NCI-H146 treated with DMSO at 0.1 percent for 48 hours (cell line): ENCODE measurements around the gene EFCAB5.
A peak's percentile ranks its signal among the peaks of the same experiment; 100 is the strongest.
"Not testable (repeated sequence)": the region's sequence is repeated elsewhere in the genome, so short reads cannot be mapped to it uniquely, and the experiment has no call there.

Experiments
- DNase-seq: peaks from one replicate; lab custom pipeline; 2025; ENCODE audit not compliant: unreplicated experiment; lab: John Stamatoyannopoulos, UW

EFCAB5 gene

GRCh38 chr17:29933379-29933778, 8.1 kb upstream of the EFCAB5 start:
- peak; percentile 8 for DNase-seq

GRCh38 chr17:29935909-29936308, 5.5 kb upstream of the EFCAB5 start:
- DNase-seq = not testable (repeated sequence)

- DNase-seq = no peak
Measured at GRCh38 chr17:29936724-29937123, 4.7 kb upstream of the EFCAB5 start.

- no peak for DNase-seq
Measured at GRCh38 chr17:29945281-29945680, 3.8 kb downstream of the EFCAB5 start.

- DNase-seq = no peak
Measured at GRCh38 chr17:29948448-29949215, 7.2 kb downstream of the EFCAB5 start.

- peak; percentile 25 for DNase-seq
Measured at GRCh38 chr17:29949696-29950095, 8.3 kb downstream of the EFCAB5 start.

- no peak for DNase-seq
Measured at GRCh38 chr17:29954405-29954804, 13.0 kb downstream of the EFCAB5 start.

GRCh38 chr17:29956225-29956624, 14.8 kb downstream of the EFCAB5 start:
- no peak for DNase-seq

GRCh38 chr17:29957488-29957887, 16.1 kb downstream of the EFCAB5 start:
- not testable (repeated sequence) for DNase-seq

GRCh38 chr17:29958947-29959657, 17.7 kb downstream of the EFCAB5 start:
- DNase-seq = no peak

GRCh38 chr17:29959658-29960337, 18.4 kb downstream of the EFCAB5 start:
- no peak for DNase-seq

- no peak for DNase-seq
Measured at GRCh38 chr17:29962656-29963055, 21.2 kb downstream of the EFCAB5 start.

GRCh38 chr17:29968271-29968670, 26.8 kb downstream of the EFCAB5 start:
- no peak for DNase-seq

- DNase-seq = peak; percentile 86
Measured at GRCh38 chr17:29972277-29972676, 30.8 kb downstream of the EFCAB5 start.

GRCh38 chr17:29973005-29973404, 31.6 kb downstream of the EFCAB5 start:
- no peak for DNase-seq

- no peak for DNase-seq
Measured at GRCh38 chr17:29977836-29978235, 36.4 kb downstream of the EFCAB5 start.

GRCh38 chr17:29980261-29980660, 38.8 kb downstream of the EFCAB5 start:
- no peak for DNase-seq

- no peak for DNase-seq
Measured at GRCh38 chr17:29982991-29983653, 41.7 kb downstream of the EFCAB5 start.

- no peak for DNase-seq
Measured at GRCh38 chr17:29996458-29996857, 55.0 kb downstream of the EFCAB5 start.

- DNase-seq = no peak
Measured at GRCh38 chr17:30000001-30000754, 58.7 kb downstream of the EFCAB5 start.
